Forelimb muscle (tissue), 1 donor: ENCODE data around the gene TTLL10. TPM values are rescaled to one million over a fixed set of nuclear protein-coding genes. Genes with fewer than 3 reads are reported as not detected.

Source experiments
- DNase-seq: peaks from one replicate; pipeline ENCODE4 v3.0.0-alpha.2; 2013; ENCODE audit warnings: low read depth
- polyA plus RNA-seq: library from polyadenylated mRNA; unstranded; fragments of 120-200 nt; gene quantifications from one replicate; pipeline ENCODE4 v1.2.1, GENCODE V29; 2013; ENCODE audit not compliant: insufficient read length

TTLL10 gene
- polyA plus RNA-seq, 1 donor, result 0.35 TPM

DNA sequence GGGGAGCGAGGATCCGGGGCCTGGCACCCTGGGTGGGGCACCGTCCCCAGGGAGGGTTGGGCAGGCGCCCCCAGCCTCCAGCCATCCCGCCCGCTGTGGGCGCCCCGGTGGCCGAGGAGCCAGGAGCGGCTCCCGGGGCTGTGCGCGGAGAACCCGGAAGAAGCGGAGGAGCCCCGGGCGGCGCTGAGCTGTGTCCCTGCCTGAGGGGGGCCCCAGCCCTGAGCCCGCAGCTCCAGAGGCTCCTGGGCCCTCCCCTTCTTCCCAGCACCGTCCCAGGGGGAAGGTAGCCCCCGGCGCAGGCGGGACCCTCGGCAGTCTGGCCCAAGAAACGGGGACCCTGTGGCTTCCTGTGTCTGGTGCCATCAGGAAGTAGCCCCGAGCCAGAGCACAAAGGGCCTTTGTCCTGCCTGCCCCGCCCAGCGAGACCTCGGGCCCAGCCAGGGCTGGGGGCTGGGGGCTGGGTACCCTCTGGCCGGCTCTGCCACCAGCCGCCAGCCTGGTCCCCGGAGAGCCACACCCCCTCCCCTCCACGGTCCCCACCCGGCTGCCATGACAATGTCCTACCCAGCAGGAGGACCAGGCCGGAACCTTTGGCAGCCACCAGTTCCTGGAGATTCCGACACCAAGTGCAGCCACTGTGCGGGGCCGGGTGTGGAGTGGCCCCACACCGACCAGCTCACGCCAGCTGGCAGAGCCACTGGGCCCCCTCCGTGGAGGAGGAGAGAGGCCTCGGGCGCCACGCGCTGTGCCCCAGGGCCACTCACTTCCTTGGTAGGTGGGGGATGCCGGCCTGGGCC lies 15.6 kb upstream of the TTLL10 start:
- DNase-seq, result no peak

DNA sequence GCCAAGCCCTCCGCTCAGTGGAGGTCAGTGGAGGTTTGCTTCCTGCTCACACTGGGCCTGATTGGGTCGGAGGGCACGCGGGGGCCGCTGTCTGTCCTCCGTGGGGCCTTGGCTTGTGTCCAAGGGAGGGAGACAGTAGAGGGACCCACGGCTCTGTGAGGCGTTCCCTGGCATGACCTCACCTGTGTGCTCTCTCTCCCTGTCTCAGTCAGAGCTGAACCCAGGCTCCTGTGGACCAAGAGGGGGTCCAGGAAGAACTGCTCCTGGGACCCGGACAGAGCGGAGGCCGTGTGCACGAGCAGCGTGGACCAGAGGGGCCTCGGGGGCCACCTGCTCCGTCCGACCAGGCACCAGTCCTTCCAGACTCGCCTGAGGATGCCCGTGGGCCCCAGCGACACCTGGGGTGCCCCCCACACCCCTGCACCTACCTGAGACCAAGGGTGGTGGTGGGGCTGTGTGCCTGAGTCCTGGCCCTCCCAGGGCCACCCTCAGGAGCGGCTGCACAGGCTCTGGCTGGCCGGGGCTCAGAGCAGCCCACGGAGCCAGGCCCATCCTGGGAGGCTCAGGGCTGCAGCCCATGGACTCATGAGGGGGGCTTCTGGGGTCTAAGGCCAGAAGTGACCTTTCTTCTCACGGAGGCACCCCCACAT lies 13.3 kb upstream of the TTLL10 start:
- no peak for DNase-seq

GRCh38 chr1:1161078-1161682 lies 12.5 kb upstream of the TTLL10 start:
- DNase-seq, result no peak

GRCh38 chr1:1161683-1162079 lies 12.0 kb upstream of the TTLL10 start:
- DNase-seq, result no peak

DNA sequence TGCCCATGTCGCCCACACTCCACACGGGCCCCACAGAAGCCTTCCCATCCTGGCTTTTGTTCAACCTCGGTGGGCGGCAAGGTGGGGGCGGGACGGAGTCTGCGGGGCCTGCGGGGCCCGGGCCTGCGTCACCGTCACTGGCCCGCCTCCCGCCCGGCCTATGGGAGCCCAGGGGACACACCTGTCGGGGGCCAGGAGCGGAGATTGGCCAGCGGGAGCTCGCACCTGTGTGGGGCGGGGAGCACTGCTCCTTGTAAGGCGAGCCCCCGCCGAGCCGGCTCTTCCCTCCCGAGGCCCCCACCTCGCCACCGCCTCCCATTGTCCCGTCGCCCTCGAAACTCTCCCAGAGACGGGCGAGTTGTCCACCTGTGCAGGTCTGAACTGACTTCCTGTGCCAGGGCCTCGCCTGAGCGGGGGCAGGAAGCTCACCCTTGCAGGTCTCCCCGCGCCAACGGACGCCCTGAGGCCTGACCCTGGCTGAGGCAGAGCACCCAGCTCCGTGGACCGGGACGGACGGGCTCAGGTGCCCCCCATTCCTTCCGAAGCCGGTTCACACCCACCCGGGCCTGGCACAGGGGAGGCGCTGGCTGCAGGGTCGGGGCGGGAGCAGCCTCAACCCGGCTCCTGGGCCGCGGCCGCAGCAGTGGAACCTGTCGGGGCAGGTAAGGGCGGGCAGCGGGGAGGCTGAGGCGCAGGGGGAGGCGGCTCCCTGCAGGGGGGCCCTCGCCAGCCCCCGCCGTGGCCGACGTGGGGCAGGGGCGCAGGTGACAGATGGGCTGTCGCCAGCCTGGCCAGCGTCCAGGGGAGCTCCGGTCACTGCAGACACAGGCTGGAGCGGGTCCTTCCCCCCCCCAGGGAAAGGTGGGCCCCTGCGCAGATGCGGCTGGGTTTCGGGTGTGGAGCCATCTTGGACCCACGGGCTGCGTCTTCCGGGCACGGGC lies 10.8 kb upstream of the TTLL10 start:
- no peak for DNase-seq

DNA sequence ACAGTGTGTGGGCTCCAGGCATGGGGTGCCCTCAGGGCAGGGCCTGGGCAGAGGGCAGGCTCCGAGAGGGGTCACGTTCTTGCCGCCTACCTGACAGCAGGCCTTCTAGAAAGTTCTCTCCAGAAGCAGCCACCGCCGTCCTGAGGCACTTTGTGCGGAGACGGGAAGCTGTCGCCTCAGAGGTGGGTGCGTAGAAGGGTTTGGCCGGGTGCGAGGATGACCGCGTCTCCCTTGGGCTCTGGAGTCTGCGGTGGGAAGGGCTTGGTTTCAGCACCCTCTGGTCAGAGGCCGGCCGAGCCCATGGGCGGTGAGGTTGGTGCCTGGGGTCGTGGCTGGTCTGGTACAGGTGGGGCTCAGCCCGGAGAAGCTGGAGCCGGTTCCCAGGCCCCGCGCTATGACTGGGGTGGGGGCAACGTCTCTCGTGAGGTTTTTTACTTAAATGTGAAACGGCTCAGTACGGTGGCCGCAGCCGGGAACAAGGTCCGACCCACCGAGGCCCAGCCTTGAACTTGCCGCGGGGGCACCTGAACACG lies 10.1 kb upstream of the TTLL10 start:
- no peak for DNase-seq

DNA sequence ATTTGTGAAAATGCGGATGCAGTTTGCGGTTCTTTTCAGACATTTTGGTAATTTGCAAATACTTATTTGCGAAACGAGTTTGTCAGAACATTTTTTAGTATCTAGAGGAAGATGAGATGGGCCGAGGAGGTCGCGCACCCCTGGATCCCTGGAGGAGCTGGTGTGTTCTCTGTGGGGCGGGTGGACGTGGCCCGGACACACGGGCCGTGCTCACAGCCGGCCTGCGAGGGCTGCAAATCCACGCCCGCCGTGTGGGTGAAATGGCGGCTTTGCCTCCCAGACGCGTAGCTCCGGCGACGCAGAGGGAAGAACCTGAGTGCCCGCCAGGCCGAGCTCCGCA lies 9.3 kb upstream of the TTLL10 start:
- DNase-seq, result no peak

DNA sequence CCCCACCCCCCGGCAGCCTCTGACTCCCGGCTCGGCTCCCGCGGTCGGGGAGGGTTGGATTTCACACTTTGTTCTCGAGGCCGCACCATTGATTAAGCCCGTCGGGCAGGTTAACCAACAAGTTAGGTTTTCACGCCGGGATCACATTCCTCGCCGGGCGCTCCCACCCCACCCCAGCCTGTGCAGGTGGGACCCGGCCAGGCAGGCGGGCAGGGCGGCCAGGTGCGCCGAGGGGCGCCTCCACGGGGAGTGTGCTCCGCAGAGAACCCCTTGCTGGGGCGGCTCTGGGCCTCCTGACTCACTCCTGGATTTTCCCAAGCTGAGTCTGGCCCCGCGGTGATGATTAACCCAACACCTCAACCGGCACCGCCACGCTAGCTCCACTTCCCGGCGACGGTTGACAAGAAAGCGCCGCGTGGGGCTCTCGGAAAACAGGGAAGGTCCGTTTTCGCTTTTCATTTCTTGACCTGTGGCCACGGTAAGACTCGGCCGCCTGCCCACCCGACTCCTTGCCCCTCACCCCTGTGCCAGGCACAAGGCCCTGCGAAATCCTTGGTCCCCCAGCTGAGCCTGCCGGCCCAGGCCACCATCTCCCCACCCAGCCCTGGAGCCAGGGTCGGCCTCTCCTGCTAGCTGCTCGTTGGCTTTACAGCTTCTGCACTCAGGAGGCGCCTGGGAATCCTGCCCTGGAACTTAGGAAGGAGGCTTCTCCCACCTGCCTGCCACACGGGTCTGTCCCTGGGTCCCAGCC lies 8.8 kb upstream of the TTLL10 start:
- DNase-seq, result no peak

DNA sequence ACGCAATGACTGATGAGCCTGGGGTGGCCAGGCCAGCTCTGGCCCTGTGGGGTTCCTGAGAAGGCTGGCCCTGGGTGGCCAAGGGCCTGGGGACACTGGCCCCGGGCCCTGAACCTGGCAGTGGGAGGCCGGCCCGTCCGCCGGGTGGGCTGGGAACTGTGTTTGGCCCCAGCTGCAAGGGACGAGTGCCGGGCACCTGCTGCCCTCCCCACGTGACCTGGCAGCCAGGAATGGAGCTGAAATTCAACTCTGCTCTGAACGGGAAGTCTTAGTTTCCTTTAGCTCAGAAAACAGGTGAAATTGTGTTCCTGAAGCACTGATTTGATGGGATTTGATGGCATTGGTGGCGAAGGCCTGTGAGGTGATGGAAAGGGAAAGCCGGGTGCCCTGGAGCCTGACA lies 8.2 kb upstream of the TTLL10 start:
- DNase-seq, result no peak

- no peak for DNase-seq
Measured at GRCh38 chr1:1165900-1166421, 7.7 kb upstream of the TTLL10 start.

DNA sequence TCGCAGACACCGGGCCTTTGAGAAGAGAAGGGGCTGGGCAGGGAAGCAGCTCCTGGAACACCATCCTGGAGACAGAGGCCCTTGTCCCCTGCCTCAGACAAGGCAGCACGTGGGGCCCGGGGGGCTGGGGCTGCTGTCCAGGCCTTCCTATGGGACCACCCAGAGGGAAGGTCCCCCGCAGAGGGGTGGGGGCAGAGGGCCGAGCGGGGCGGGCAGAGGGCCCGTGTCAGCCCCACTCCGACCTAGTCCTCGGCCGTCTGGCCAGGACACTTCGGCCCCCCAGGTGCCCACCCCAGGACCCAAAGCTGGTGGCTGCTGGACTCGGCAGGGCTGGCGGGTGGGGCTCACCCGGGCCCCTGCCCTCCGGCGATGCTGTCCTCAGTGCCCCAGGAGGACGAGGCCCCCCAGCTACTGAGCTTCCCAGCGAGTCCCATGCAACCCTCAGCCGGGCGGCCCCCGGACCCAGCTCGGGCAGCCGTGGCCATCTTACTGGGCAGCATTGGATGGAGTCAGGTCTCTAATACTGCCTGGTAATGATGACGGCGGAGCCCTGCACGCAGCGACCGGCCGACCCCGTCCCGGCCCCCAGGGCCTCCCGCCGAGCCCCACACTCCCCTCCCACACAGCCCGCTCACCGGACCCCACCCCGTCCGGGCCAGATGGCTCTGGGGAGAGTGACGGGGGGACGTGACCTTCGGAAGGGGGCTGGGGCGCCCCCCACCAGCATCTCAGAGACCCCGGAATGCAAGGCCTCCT lies 6.9 kb upstream of the TTLL10 start:
- no peak for DNase-seq

- DNase-seq, result no peak
Measured at GRCh38 chr1:1167398-1167821, 6.3 kb upstream of the TTLL10 start.

GRCh38 chr1:1167841-1168450 lies 5.7 kb upstream of the TTLL10 start:
- no peak for DNase-seq

DNA sequence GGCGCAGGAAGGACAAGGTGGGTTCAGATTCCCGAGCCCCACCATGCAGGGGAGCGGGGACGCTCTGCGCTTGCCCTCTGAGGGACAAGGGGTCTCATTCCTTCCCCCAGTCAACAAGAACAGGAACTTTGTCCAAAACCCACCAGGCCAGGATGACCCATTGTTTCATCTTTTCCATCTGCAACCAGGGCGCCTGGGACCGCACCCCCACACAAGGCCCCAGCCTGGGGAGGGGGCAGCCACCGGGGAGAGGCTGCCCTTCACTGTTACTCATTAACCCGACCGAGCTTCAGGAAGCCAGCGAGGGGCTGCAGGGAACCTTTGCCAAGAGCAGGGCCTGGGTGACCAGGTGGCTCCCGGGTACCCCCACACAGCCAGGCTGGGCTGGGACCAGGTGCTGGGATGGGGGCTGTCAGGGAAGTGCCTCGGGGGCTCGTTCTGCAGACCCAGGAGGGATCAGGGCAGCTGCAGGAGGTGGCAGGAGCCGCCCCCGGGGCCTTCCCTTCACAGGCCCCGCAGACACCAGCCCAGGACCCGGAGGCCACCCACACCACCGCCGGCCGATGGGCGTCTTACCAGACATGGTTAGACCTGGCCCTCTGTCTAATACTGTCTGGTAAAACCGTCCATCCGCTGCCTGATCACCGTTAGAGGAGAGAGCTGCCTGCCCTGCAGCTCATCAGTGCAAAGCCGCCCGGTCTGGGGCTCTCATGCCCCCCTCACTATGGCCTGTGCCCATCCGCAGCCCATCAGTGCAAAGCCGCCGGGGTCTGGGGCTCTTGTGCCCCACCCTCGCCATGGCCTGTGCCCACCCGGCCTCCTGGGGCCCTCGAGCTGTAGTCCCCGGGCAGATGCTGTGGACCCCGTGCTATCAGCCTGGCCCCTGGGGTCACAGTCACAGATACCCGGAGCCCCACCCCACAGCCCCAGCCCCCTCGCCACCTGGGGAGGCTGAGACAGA lies 4.9 kb upstream of the TTLL10 start:
- no peak for DNase-seq

DNA sequence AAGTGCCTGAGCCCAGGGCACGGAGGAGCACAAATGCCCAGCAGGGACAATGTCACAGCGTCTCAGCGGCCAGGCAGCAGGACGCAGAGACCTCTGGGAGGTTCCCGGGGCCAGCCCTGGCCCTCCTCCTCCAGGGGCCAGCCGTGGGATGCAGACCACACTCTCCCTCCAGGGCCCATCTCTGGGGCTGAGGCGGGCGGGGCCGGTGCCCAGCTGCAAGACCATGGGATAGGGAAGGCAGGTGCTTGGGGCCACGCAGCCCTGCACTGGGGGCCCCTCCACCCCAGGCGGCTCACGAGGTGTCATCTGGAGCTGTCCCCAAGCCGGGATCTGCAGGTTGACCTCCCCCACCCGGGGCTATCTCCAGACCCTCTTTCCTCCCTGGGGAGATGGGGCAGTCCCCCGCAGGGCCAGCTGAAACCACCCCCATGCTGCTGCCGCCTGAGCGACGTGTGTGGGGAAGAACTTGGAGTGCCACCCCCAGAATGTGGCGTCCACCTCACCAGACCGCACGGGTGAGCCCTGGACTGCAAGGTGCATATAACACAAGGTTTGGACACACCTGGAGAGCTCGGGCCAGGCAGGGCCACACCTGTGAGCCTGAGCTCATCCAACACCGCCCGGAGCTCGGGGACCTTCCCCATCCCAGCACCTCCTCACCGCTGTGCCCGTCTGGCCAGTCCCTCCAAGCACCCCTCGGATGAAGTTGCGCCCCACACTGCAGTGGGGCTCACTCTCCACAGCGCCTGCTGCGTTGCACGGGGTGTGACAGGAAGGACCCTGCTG lies 4.1 kb upstream of the TTLL10 start:
- no peak for DNase-seq

- no peak for DNase-seq
Measured at GRCh38 chr1:1170215-1171091, 3.2 kb upstream of the TTLL10 start.

DNA sequence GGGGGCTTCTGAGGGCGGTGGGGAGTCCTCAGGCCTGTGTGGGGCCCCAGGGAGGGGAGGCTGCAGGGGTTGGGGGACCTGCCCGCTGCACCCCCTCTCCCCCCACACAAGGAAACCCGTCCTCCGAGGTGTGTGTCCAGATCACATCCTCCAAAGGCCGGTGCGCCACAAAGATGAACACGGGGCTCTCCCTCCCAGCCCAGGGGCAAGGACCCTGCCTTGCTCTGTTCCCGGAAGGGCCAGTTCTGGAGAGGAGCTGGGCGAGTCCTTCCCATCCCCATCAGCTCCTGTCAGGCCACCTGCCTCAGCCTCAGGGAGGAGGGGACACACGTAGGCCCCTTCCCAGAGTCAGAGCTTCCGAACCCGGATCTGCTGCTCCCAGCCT lies 2.5 kb upstream of the TTLL10 start:
- DNase-seq, result no peak
